CD4-positive, alpha-beta T cell treated with Interleukin-6 for 4 hours (primary cell): Measurements from ENCODE around the gene FBXO31.
"Not testable (repeated sequence)": the region's sequence is repeated elsewhere in the genome, so short reads cannot be mapped to it uniquely, and the experiment has no call there.

ENCODE experiments used
- DNase-seq: peaks from one replicate; pipeline ENCODE4 v3.0.0-alpha.2; 2020; ENCODE audit warnings: mixed read lengths

The FBXO31 gene

DNA sequence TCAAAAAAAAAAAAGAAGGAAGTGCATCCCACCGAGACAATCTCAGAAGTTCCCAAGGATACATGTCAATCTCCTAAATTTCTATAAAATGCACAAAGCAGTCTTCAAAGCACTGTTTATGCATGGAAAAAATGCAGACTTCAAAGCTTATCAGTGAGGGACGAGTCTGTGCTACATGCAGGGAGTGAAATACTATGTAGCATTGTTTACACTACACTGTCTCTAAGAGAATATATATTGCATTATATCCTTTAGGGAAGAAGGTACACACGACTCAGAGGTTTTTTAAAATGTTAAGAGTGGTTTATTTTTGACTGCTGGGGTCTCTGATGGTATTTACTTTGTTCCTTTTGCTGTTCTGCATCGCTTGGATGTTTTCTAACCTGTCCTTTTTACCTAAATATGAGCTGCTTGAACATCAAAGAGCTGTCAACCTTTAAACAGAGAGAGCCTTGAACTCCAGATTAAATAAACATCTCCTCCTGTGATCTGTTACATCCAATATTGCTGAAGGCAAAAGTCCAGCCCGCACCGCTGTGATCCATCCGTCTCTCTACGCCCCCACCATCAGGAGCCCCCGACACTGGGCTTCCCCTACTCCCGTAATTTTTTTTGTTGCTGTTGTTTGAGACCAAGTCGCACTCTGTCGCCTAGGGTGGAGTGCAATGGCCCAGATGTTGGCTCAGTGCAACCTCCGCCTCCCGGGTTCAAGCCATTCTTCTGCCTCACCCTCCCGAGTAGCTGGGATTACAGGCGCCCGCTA is 1.4 kb downstream of the FBXO31 start:
- DNase-seq, result no peak

GRCh38 chr16:87380881-87381280 is 2.7 kb downstream of the FBXO31 start:
- DNase-seq, result no peak

DNA sequence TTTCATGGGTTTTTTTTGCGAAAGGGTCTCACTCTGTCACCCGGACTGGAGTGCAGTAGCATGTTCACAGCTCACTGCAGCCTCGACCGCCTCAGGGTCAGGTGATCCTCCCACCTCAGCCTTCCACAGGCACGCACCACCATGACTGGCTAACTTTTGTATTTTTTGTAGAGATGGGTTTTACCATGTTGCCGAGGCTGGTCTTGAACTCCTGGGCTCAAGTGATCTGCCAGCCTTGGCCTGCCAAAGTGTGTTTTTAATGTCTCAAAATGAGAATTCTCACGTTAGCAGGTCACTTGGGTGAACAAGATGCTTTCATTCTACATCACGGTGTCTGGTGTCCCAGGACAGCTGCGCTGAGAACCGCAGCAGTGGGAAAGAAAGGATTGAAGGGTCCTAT is 3.2 kb downstream of the FBXO31 start:
- no peak for DNase-seq

GRCh38 chr16:87379312-87379752 is 4.2 kb downstream of the FBXO31 start:
- not testable (repeated sequence) for DNase-seq

GRCh38 chr16:87376660-87377059 is 6.9 kb downstream of the FBXO31 start:
- DNase-seq, result no peak

- DNase-seq, result no peak
These were observed 8.0 kb downstream of the FBXO31 start for GRCh38 chr16:87375426-87376135.

DNA sequence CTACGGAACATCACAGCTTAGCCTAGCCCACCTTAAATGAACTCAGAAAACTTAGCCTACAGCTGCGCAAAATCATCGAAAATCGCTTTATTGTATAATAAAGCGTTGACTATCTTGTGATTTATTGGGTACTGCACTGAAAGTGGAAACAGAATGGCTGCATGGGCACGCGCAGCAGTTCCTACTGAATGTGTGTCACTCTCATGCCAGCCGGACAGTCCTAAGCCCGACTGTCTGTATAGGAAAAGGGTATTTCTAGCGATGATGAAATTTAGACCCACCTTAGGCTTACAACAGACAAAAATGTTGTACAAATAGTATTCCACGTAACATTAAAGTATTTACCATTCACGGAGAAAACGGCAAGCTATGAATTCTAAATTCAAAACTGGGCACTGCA is 9.3 kb downstream of the FBXO31 start:
- DNase-seq, result no peak

GRCh38 chr16:87372305-87372704 is 11.3 kb downstream of the FBXO31 start:
- no peak for DNase-seq

GRCh38 chr16:87371261-87371866 is 12.2 kb downstream of the FBXO31 start:
- no peak for DNase-seq

GRCh38 chr16:87369796-87370719 is 13.5 kb downstream of the FBXO31 start:
- DNase-seq, result no peak

- no peak for DNase-seq
These were observed 14.3 kb downstream of the FBXO31 start for GRCh38 chr16:87369117-87369765.

- DNase-seq, result no peak
These were observed 15.4 kb downstream of the FBXO31 start for GRCh38 chr16:87368029-87368770.

- no peak for DNase-seq
These were observed 16.0 kb downstream of the FBXO31 start for GRCh38 chr16:87367529-87367928.

GRCh38 chr16:87366930-87367329 is 16.6 kb downstream of the FBXO31 start:
- no peak for DNase-seq

GRCh38 chr16:87366288-87366687 is 17.3 kb downstream of the FBXO31 start:
- no peak for DNase-seq

GRCh38 chr16:87365021-87365713 is 18.4 kb downstream of the FBXO31 start:
- no peak for DNase-seq

GRCh38 chr16:87363771-87364455 is 19.7 kb downstream of the FBXO31 start:
- DNase-seq, result no peak

GRCh38 chr16:87362828-87363559 is 20.6 kb downstream of the FBXO31 start:
- not testable (repeated sequence) for DNase-seq

DNA sequence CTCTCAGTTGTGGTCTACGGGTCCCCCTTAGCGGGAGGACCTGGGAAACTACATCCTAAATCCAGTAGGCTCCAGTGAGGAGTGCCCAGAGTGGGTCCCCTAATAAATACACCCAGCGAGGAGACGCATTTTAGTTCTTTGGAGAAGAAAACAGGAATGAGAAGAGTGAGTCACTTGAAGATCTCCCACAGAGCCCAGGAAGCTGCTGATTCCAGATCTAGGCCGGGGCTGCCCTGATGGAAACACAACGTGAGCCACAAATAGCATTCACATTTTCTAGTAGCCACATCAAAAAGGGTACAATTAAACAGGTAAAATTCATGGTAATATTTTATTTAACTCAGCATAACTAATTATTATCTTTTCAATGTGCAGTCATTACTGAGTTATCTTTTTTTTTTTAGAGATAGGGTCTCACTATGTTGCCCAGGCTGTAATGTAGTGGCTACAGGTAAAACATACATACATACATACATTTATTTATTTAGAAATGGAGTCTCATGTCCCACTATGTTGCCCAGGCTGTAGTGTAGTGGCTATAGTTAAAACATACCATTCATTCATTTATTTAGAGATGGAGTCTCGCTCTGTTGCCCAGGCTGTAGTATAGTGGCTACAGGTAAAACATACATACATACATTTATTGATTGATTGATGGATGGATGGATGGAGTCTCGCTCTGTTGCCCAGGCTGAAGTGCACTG is 21.5 kb downstream of the FBXO31 start:
- no peak for DNase-seq
